ENCODE measurements around the gene CELSR1.

Gene CELSR1

DNA sequence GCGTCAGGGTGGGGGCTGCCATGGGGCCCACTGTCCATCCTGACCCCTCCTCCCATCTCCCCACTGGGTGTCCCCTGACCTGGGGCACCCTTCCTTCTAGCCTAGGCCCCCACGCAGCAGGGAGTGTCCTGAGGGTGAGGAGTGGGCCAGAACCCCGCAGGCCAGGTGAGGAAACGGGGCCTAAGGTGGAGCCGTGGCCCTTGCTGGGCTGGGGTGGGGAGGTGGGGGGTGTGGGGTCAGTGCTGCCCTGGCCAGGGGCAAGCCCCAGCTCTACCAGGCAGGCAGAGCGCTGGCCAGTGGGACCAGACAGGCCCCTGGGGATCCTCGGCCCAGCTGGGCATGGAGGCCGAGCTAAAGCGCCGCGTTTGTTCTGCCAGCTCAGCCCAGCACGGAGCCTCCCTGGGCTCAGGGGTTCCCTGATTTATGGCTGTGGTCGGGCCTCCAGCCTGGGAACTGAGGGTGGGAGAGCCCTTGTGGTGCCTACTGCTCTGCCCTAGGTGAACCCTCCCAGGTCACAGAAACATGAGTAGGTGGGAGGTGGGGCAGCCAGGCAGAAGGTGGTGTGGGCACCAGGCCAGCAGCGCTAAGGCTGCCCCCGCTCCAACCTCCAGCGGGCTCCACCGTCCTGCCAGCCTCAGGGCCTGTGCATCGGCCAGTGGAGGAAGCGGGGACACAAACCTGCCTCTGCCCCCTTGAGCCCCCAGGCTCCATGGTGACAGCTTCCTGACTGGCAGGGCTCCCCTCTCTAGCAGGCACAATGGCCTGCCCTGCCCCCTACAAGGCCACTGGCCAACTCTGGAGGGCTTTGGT, 179.5 kb downstream of the CELSR1 start:
- no peak for ATAC-seq
- no peak for TF ChIP-seq ZNF8 (CRISPR knock-in tag; IDR thresholded peaks at IDR 0.05)
- TF ChIP-seq ESRRG (CRISPR knock-in tag; IDR thresholded peaks at IDR 0.05), result no peak
- TF ChIP-seq ZFP3 (CRISPR knock-in tag; IDR thresholded peaks at IDR 0.05), result no peak
- TF ChIP-seq, protein P1, sequence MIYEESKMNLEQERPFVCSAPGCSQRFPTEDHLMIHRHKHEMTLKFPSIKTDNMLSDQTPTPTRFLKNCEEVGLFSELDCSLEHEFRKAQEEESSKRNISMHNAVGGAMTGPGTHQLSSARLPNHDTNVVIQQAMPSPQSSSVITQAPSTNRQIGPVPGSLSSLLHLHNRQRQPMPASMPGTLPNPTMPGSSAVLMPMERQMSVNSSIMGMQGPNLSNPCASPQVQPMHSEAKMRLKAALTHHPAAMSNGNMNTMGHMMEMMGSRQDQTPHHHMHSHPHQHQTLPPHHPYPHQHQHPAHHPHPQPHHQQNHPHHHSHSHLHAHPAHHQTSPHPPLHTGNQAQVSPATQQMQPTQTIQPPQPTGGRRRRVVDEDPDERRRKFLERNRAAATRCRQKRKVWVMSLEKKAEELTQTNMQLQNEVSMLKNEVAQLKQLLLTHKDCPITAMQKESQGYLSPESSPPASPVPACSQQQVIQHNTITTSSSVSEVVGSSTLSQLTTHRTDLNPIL (CRISPR knock-in tag; IDR thresholded peaks at IDR 0.05; ENCODE audit: low read depth), result no peak
- TF ChIP-seq GLIS3 (CRISPR knock-in tag; IDR thresholded peaks at IDR 0.05), result no peak
- TF ChIP-seq, protein P2, sequence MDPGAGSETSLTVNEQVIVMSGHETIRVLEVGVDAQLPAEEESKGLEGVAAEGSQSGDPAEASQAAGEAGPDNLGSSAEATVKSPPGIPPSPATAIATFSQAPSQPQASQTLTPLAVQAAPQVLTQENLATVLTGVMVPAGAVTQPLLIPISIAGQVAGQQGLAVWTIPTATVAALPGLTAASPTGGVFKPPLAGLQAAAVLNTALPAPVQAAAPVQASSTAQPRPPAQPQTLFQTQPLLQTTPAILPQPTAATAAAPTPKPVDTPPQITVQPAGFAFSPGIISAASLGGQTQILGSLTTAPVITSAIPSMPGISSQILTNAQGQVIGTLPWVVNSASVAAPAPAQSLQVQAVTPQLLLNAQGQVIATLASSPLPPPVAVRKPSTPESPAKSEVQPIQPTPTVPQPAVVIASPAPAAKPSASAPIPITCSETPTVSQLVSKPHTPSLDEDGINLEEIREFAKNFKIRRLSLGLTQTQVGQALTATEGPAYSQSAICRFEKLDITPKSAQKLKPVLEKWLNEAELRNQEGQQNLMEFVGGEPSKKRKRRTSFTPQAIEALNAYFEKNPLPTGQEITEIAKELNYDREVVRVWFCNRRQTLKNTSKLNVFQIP (CRISPR knock-in tag; IDR thresholded peaks at IDR 0.05; ENCODE audit: borderline replicate concordance, low read depth), result no peak
- TF ChIP-seq PPARA (CRISPR knock-in tag; IDR thresholded peaks at IDR 0.05; ENCODE audit: borderline replicate concordance), result no peak
- no peak for TF ChIP-seq TOX (CRISPR knock-in tag; IDR thresholded peaks at IDR 0.05; ENCODE audit: borderline replicate concordance)
- TF ChIP-seq ZNF565 (CRISPR knock-in tag; conservative IDR thresholded peaks at IDR 0.05; ENCODE audit: low read depth), result no peak
- TF ChIP-seq, protein P3, sequence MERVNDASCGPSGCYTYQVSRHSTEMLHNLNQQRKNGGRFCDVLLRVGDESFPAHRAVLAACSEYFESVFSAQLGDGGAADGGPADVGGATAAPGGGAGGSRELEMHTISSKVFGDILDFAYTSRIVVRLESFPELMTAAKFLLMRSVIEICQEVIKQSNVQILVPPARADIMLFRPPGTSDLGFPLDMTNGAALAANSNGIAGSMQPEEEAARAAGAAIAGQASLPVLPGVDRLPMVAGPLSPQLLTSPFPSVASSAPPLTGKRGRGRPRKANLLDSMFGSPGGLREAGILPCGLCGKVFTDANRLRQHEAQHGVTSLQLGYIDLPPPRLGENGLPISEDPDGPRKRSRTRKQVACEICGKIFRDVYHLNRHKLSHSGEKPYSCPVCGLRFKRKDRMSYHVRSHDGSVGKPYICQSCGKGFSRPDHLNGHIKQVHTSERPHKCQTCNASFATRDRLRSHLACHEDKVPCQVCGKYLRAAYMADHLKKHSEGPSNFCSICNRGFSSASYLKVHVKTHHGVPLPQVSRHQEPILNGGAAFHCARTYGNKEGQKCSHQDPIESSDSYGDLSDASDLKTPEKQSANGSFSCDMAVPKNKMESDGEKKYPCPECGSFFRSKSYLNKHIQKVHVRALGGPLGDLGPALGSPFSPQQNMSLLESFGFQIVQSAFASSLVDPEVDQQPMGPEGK (CRISPR knock-in tag; IDR thresholded peaks at IDR 0.05; ENCODE audit: borderline replicate concordance), result no peak
- no peak for TF ChIP-seq TCF4 (CRISPR knock-in tag; IDR thresholded peaks at IDR 0.05; ENCODE audit: borderline replicate concordance)
- no peak for TF ChIP-seq ZFP30 (CRISPR knock-in tag; IDR thresholded peaks at IDR 0.05)
- TF ChIP-seq CSDC2 (CRISPR knock-in tag; IDR thresholded peaks at IDR 0.05), result no peak
- TF ChIP-seq SNAI2 (CRISPR knock-in tag; IDR thresholded peaks at IDR 0.05), result no peak
- no peak for TF ChIP-seq ISL1 (CRISPR knock-in tag; IDR thresholded peaks at IDR 0.05)
- TF ChIP-seq BACH2 (CRISPR knock-in tag; IDR thresholded peaks at IDR 0.05; ENCODE audit: borderline replicate concordance), result no peak
- TF ChIP-seq ARNTL (CRISPR knock-in tag; IDR thresholded peaks at IDR 0.05; ENCODE audit: borderline replicate concordance, low read depth), result no peak
- TF ChIP-seq, protein P4, sequence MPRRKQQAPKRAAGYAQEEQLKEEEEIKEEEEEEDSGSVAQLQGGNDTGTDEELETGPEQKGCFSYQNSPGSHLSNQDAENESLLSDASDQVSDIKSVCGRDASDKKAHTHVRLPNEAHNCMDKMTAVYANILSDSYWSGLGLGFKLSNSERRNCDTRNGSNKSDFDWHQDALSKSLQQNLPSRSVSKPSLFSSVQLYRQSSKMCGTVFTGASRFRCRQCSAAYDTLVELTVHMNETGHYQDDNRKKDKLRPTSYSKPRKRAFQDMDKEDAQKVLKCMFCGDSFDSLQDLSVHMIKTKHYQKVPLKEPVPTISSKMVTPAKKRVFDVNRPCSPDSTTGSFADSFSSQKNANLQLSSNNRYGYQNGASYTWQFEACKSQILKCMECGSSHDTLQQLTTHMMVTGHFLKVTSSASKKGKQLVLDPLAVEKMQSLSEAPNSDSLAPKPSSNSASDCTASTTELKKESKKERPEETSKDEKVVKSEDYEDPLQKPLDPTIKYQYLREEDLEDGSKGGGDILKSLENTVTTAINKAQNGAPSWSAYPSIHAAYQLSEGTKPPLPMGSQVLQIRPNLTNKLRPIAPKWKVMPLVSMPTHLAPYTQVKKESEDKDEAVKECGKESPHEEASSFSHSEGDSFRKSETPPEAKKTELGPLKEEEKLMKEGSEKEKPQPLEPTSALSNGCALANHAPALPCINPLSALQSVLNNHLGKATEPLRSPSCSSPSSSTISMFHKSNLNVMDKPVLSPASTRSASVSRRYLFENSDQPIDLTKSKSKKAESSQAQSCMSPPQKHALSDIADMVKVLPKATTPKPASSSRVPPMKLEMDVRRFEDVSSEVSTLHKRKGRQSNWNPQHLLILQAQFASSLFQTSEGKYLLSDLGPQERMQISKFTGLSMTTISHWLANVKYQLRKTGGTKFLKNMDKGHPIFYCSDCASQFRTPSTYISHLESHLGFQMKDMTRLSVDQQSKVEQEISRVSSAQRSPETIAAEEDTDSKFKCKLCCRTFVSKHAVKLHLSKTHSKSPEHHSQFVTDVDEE (CRISPR knock-in tag; IDR thresholded peaks at IDR 0.05), result no peak

DNA sequence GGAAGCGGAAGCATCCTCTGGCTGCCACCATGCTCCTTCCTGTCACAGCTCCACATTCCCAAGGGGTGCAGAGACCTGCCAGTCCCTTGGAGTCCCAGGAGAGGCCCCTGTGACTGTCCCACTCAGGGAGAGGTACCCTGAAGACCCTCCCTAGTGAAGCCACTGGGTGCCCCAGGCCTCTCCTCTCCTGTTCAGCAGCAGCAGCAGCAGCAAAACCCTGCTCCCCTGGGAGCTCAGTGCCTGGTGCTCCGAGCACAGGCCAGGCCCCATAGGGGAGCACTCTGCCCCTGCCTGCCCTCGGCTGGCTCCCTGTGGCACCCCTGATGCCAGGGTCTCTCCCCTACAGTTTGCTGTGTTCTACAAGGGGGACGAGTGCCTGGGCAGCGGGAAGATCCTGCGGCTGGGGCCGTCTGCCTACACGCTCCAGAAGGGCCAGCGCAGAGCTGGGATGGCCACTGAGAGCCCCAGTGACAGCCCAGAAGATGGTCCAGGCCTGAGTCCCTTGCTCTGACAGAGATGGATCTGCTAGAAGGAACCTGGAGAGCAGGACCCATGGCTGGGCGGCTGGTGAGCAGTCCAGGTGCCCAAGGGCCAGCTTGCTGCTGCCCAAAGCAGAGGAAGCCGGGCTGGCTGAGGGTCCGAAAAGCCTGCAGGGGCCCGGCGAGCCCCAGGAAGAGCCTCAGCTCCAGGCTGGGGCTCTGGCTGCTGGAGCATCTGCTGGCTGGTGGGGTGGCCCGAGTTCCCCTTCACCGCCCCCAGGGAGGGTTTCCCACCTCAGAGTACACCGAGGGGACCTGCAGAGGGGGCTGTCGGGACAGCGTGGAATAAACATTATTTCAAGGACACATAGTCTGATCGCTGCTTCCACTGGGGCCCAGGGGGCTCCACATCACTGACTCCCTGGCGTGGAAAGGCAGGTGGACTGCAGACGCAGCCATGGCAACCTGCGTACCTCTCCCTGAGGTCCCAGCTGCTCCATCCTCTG, 180.6 kb downstream of the CELSR1 start:
- no peak for ATAC-seq
- TF ChIP-seq, protein P3 (CRISPR knock-in tag; IDR thresholded peaks at IDR 0.05; ENCODE audit: borderline replicate concordance), result no peak
- no peak for TF ChIP-seq TCF4 (CRISPR knock-in tag; IDR thresholded peaks at IDR 0.05; ENCODE audit: borderline replicate concordance)
- TF ChIP-seq OSR1 (CRISPR knock-in tag; IDR thresholded peaks at IDR 0.05), result no peak
- no peak for TF ChIP-seq ESRRG (CRISPR knock-in tag; IDR thresholded peaks at IDR 0.05)
- TF ChIP-seq BACH2 (CRISPR knock-in tag; IDR thresholded peaks at IDR 0.05; ENCODE audit: borderline replicate concordance), result no peak
